GM21723 (cell line): Measurements from ENCODE around the gene UMAD1.
A peak's percentile ranks its signal among the peaks of the same experiment; 100 is the strongest.

Source experiments
- ATAC-seq: cut with Tn5 transposase; IDR thresholded peaks from one replicate; pipeline ENCODE4 v1.9.1; 2021; ENCODE audit warnings: mild to moderate bottlenecking, moderate library complexity; ENCODE audit not compliant: unreplicated experiment

The UMAD1 gene

GRCh38 chr7:7688310-7688709, 47.8 kb downstream of the UMAD1 start:
- ATAC-seq: no peak

DNA sequence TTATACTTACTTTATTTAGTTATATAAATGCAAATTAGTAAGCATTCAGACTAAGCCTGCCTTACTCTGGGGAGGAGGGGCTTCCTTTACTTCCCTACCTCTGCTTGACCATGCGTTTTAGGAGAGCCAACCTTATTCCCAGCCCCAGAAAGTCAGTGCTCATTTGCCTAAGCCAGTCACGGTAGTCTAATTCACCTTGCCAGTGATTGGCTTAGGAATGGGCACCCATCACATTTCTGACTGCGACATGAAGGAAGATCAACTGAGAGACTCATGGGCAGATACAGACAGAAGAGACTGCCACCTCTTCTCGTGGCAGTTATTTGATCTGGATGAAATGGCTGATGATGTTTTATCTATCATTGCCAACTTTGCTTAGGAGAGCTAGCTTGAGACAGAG, 48.4 kb downstream of the UMAD1 start:
- ATAC-seq: no peak

GRCh38 chr7:7693881-7694280, 53.3 kb downstream of the UMAD1 start:
- ATAC-seq: no peak

DNA sequence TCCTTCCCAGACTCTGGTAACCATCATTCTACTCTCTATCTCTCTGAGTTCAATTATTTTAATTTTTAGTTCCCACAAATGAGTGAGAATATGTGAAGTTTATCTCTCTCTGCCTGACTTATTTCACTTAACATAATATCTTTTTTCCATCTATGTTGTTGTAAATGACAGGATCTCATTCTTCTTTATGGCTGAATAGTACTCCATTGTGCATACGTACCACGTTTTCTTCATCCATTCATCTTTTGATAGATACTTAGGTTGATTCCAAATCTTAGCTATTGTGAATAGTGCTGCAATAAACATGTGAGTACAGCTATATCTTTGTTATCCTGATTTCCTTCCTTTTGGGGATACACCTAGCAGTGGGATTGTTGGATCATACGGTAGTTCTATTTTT, 54.0 kb downstream of the UMAD1 start:
- no peak for ATAC-seq

DNA sequence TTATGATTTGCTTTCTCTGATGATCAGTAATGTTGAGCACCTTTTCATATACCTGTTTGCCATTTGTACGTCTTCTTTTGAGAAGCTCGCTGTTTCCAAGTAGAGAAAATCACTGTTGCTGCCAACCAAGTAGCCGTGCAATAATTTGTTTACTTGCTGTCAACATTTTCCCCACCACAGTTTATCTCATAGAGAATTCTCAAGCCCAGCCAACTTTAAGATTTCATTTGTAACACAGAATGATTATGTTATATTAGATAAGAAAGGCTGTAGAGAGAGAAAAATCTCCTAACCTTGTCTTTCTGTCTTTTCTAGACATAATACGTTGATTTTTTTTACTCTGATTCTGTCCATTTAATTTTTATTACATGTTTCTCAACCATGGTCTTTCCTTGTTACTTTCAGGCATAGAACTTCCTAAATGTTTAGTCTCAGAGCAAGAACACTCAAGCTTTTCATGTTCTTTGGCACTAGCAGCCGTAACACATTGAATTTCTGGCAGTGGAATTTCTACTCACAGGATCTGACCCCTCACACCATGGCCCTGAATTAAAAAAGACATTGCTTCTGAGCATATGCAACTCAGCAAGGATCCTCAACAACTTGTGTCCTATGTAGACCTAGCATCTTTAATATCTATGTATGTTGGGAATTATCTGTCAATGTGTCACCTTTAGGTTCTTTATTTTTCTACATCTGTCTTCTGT, 54.7 kb downstream of the UMAD1 start:
- ATAC-seq: no peak

DNA sequence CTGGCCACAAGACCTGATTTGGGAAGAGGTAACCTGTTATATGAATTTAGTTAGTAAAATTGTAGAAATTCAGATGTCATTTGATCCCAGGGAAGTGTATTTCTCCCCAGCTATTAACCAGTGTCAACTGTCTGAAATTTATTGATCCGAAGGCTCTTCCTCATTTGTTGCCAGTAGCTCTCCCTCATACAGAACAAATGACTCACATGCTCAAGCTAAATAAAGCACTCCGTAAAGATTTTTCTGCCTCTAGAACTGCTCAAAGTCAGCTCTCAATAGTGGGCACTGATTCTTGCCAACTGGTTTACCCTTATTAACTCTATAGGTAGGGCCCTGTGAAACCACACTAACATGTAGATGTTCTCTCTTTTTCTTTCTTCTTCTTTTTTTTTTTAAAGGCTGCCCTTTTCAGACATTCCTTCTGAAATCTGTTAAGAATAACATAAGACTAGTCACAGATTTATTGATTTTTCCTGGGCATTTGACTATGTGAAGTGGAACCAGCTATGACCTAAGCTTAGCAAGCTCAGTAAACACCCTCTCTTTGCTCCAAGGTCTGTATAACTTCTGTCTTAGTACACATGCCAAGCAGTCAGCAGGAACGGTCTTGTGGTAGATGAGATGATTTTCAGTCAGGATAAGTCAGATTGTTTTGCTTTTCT, 56.0 kb downstream of the UMAD1 start:
- no peak for ATAC-seq

GRCh38 chr7:7698930-7699329, 58.4 kb downstream of the UMAD1 start:
- no peak for ATAC-seq

DNA sequence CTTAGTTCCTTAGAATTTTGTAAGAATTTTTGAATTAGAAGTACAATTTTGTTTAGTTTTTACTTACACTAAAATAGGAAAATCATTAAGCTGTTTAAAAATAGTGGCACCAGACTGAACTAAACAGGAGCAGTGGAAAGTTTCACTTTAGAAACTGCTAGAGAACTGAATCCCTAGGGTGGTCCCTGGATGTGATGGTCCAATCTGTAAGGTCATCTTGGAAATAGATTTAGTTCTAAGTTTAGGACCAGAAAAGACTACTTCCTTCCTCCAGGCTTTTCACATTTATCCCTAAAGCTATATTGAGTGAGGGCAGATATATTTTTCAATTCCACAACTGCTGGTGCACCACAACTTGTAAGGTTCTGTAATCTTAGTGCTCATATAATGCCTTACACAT, 58.8 kb downstream of the UMAD1 start:
- no peak for ATAC-seq

DNA sequence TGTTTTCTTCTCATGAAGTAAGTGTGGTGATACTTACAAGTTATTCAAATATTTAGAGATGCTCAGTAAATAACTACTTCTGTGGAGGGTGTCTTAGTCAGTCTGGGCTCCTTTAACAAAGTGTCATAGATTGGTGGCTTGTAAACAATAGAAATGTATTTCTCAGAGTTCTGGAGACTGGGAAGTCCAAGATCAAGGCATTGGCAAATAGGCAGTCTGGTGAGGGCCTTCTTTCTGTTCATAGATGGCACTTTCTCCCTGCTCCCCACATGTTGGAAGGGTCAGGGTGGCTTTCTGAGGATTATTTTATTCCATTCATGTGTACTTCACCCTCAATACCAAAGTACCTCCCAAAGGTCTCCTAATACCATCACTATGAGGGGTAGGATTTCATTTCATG, 59.4 kb downstream of the UMAD1 start:
- ATAC-seq: no peak

DNA sequence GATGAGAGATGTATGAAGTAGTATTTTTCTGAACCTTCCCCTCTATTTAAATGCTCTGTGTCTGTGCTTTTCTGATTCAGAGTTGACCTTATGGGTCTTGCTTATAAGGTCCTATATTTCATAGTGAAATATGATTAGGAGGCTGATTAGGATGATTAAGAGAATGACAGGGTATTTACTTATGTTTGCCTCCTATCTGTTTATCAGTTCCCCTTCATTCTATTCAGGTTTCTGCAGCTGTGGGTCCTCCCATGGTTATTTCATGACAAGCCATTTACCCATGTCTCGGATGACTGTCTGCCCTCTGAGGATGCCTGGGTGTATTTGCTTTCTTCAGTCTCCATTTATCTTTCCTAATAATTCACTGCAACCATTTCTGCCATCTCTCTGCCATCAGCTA, 61.0 kb downstream of the UMAD1 start:
- no peak for ATAC-seq

DNA sequence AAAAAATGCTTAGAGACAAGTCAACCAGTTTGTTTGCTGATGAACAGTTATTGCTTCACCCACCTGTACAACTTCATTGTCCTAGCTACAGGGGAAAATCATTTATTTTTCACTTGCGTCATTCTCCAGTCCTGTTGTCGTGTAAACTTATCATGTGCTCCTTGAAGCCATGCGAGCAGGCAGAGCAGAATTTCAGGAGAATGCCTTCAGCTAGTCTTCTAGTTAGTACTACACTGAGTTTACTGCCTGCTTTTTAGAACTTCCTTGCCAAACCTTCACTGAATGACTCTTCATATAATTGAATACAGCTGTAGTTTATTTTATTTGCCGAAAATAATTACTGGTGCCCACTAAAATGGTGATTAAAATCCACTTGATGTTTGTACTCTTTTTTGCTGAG, 62.3 kb downstream of the UMAD1 start:
- ATAC-seq: no peak

GRCh38 chr7:7703427-7703826, 62.9 kb downstream of the UMAD1 start:
- no peak for ATAC-seq

DNA sequence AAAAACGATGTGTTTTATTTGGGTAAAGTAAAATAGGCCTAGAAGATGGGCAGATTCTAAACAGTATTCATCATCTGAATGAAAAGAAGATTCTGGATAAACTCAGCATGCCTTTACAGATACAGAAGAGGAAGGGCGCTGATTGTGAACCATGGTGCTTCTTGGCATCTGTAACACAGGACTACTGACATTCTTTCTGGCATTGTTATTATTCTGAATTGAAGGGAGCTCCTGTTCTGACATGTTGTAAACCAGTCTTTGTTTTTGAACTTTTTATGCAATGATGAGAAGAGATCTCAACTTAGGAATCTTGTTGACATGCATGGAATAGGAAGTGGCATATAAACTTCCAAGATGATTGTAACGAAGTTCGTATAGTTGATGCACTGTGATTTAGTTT, 64.3 kb downstream of the UMAD1 start:
- no peak for ATAC-seq

DNA sequence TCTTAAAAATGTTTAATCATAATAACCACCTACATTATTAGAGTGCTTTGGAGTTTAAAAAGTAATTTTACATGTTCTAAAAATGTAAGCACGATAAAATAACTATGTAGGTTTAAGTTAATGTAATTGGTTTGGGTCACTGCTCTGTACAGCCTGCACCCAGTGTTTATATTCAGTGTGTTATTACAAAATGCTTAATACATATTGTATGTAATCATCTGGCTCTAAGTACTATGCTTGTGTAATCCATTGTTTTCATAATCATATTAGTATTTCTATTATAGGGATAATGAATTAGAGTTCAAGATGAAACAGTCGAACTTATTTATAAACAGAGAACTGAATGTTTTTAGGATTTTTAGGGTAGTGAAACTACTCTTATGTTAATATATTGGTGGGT, 64.8 kb downstream of the UMAD1 start:
- no peak for ATAC-seq

DNA sequence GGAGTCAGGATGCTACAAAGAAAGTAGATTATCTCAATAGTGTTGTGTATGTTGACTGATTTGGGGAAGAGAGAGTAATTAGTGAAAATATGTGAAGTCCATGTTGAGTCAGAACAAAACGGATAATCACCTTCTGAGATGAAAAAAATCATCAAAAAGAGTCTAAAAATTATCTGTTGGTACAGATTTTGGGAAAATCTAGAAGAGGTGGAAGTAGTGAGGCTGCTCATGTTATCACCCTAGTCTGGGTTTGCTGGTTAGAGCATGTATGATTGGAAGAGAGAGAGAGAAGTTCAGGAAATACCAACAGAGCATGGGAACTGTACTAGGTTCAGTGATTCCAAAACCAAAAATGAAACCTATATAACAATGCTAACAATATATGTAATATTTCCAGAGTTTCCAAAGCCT, 65.6 kb downstream of the UMAD1 start:
- peak; percentile 71 for ATAC-seq

DNA sequence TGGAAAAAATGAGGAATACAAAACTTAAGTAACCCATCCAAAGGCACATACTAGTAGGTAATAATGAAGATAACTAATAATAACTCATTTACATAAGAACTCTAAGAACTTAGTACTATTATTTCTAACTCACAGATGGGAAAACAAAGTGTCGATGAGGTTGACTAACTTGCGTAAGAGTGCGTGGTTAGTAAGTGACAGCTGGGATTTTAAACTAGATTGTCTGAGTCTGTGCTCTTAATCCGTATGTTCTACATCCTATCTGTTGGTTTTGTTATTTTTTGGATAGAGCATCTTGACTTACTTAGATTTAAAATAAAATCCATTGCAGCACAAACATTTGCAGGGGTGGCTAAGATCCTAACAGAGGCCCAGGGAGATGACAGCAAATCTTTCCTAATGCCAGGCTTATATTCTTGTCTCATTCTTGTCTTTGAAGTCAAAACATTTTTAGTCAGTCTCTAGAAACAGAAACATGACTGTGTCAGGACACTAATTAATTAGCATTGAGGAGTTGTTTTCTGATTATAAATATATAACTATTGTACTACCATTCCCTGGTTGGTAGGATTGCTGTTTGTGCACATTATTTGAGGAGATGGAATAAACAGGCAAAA, 66.1 kb downstream of the UMAD1 start:
- no peak for ATAC-seq

- ATAC-seq: no peak
Measured at GRCh38 chr7:7707246-7707645, 66.7 kb downstream of the UMAD1 start.

GRCh38 chr7:7707806-7708205, 67.3 kb downstream of the UMAD1 start:
- ATAC-seq: no peak

DNA sequence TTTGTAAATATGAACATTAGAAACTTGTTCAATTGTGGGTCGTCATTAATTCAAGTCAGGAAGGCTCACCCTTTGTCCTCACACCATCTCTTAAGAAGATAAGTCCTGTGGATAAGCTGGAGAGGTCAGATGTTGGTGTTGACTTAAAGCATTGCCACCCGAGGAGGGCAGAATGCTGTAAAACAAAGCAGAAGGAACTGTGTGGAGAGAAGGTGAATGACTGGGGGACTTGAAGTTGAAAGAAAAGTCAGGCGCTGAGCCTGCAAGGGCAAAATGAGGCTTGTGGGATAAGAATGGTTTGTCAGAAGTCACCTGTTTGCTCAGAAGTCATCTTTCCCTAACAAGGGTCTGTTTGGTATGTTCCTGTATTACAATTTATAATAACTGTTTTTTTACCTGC, 68.7 kb downstream of the UMAD1 start:
- ATAC-seq: no peak

- ATAC-seq: no peak
Measured at GRCh38 chr7:7710469-7710868, 69.9 kb downstream of the UMAD1 start.

DNA sequence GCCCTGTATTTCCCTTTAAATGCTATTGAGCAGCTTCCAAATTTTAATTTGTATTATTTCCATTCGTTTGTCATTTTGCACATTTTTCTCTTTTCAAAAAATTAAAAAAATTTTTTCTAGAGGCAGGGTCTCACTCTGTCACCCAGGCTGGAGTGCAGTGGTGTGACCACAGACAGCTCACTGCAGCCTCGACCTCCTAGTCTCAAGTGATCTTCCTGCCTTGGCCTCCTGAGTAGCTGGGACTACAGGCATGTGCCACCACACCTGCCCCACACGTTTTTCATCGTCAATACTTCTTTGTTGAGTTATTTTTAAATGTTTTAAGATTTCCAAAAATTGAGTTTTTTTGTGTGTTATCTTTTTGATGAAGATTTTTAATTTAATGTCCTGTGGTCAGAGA, 73.2 kb downstream of the UMAD1 start:
- ATAC-seq: no peak

GRCh38 chr7:7718492-7718891, 77.9 kb downstream of the UMAD1 start, which contains the start of gene RPA3:
Gene RPA3, minus strand, starts transcription at chr7:7718607. Its CDS starts 78,189 bp downstream, at chr7:7640418.
- ATAC-seq: no peak
